ENCODE results near the gene NENF. TPM values are rescaled to one million over a fixed set of nuclear protein-coding genes. Genes with fewer than 3 reads are reported as not detected.

Gene NENF
- total and polyA plus RNA-seq, 2 donors (not counting 1 experiment from before 2014, with no cell fraction given), result 10.6 to 20.3 TPM

DNA sequence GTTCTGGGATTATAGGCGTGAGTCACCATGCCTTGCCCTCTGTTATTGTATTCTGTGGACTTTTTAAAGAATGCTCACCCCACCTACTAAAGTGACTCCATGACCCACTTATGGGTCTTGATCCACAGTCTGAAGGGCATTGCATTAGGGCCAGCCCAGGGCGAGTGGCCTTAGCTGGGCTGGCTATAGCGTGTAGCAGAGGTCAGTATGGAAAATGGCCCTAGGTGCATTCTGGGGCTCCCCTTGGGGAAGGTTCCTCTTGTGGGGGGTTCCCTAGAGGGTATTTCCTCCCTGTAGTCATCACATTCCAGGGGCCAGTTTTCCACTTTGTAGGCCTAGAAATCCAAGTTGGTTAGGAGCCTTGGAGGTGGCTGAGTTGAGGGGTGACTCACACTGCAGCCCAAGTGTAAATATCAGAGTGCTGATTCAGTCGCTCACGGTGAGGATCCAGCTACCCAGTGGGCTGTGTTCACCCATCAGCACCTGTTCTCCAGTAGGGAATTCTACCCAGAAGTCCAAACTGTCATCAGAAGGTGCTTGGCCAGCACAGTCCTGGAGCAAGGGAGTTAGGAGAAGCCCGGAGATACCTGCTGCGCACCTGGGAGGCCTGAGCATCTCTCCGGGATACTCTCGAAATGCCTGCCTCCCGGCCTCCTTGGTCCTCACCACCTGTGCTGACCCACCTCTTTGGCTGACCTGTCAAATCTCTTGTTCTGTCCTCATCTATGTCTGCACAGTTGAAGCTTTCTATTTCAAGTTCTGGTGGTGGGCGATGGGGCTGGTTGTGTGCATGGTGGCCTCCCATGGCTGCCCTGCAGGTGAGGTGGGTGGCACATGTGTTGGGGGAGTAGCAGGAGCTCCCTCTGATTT, 52.2 kb downstream of the NENF start:
- H3K4me3 Mint-ChIP-seq, result no peak overlapping the region
- ATAC-seq (ENCODE audit: low read depth) (no peak), DNase-seq (no peak)
- intact Hi-C loops (cut with micrococcal nuclease), result no loop called here
- no peaks in the 10 kb centered on the region for H4K20me1 ChIP-seq (ENCODE audit: control insufficient read depth, insufficient read depth, low read length, poor library complexity, severe bottlenecking)
- H3K9me3 Mint-ChIP-seq (ENCODE audit: insufficient read depth), result no peaks in the 10 kb centered on the region
- no peaks in the 10 kb centered on the region for H3K4me1 ChIP-seq (ENCODE audit: control insufficient read depth in 2 of 2, insufficient read depth in 2 of 2, low read length in 2 of 2)
- ChIA-PET CTCF (no interaction called here), POLR2A (no interaction called here)
- no peak overlapping the region for H3K27ac ChIP-seq (ENCODE audit: low read length in 2 of 2)
- H2AFZ ChIP-seq (ENCODE audit: insufficient read depth, low read depth, low read length, poor library complexity, severe bottlenecking), result no peak overlapping the region
- H3K9ac ChIP-seq (ENCODE audit: low read length), result no peak overlapping the region
- WGBS (ENCODE audit: insufficient coverage), result 100% methylated on average over 5 of the region's 11 CpGs
- H3K4me2 ChIP-seq (replicated peaks; ENCODE audit: low read depth, low read length, poor library complexity, severe bottlenecking), result no peak overlapping the region
- H3K27me3 Mint-ChIP-seq, result peaks cover 18% of the 10 kb centered on the region
- no peaks in the 10 kb centered on the region for H3K79me2 ChIP-seq (ENCODE audit: control insufficient read depth, insufficient read depth, low read length)
- no peak overlapping the region for H3K27ac Mint-ChIP-seq
- TF ChIP-seq EZH2 (IDR thresholded peaks at IDR 0.05; ENCODE audit: borderline replicate concordance, insufficient read depth, low read depth, low read length, poor library complexity, severe bottlenecking), result no peak
- TF ChIP-seq, protein P1, sequence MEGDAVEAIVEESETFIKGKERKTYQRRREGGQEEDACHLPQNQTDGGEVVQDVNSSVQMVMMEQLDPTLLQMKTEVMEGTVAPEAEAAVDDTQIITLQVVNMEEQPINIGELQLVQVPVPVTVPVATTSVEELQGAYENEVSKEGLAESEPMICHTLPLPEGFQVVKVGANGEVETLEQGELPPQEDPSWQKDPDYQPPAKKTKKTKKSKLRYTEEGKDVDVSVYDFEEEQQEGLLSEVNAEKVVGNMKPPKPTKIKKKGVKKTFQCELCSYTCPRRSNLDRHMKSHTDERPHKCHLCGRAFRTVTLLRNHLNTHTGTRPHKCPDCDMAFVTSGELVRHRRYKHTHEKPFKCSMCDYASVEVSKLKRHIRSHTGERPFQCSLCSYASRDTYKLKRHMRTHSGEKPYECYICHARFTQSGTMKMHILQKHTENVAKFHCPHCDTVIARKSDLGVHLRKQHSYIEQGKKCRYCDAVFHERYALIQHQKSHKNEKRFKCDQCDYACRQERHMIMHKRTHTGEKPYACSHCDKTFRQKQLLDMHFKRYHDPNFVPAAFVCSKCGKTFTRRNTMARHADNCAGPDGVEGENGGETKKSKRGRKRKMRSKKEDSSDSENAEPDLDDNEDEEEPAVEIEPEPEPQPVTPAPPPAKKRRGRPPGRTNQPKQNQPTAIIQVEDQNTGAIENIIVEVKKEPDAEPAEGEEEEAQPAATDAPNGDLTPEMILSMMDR (IDR thresholded peaks at IDR 0.05), result no peak
- H3K4me3 ChIP-seq (ENCODE audit: control extremely low read depth in 1 of 5, extremely low read depth in 1 of 5, insufficient read depth in 1 of 5, low read depth in 2 of 5, low read length in 4 of 5), result no peak overlapping the region
- H3K4me1 Mint-ChIP-seq, result no peaks in the 10 kb centered on the region
- peaks cover 0 to 5% (median 0%) of the 10 kb centered on the region in 4 experiments for H3K27me3 ChIP-seq (replicated peaks in 1 of 4; ENCODE audit: control extremely low read depth in 1 of 4, control insufficient read depth in 3 of 4, insufficient read depth in 4 of 4, low read length in 3 of 4)
- no peaks in the 10 kb centered on the region for H3K9me3 ChIP-seq (ENCODE audit: control extremely low read depth in 1 of 3, control insufficient read depth in 2 of 3, insufficient read depth in 1 of 3, low read length in 2 of 3)
- no peaks in the 10 kb centered on the region for H3K36me3 ChIP-seq (replicated peaks in 1 of 2; ENCODE audit: control extremely low read depth in 1 of 2, control insufficient read depth in 1 of 2, extremely low read depth in 1 of 2, insufficient read depth in 2 of 2, low read length in 1 of 2)

DNA sequence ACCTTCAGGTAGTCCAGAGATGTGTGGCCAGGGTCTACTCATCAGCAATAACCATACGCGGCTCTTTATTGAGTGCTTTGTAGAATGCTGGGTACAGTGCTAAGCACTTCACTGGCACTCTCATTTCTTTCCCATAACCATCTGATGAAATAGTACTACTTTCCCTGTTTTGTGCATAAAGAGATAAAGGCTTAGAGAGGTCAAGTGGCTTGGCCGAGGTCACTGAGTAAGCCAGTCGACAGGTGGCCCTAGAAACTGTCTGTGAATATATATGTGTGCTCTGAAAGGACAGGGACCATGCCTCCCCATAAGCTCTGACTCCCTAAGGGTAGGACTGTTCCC, 52.8 kb downstream of the NENF start:
- no peak overlapping the region for H3K4me3 Mint-ChIP-seq
- no peaks in the 10 kb centered on the region for H3K4me1 ChIP-seq (ENCODE audit: control insufficient read depth in 2 of 2, insufficient read depth in 2 of 2, low read length in 2 of 2)
- H4K20me1 ChIP-seq (ENCODE audit: control insufficient read depth, insufficient read depth, low read length, poor library complexity, severe bottlenecking), result no peaks in the 10 kb centered on the region
- WGBS (ENCODE audit: insufficient coverage), result no CpG with 5 or more reads among the region's 4 CpGs
- peaks cover 0 to 5% (median 2%) of the 10 kb centered on the region in 4 experiments for H3K27me3 ChIP-seq (replicated peaks in 1 of 4; ENCODE audit: control extremely low read depth in 1 of 4, control insufficient read depth in 3 of 4, insufficient read depth in 4 of 4, low read length in 3 of 4)
- ChIA-PET CTCF (no interaction called here), POLR2A (no interaction called here)
- H3K9me3 ChIP-seq (ENCODE audit: control extremely low read depth in 1 of 3, control insufficient read depth in 2 of 3, insufficient read depth in 1 of 3, low read length in 2 of 3), result no peaks in the 10 kb centered on the region
- TF ChIP-seq EZH2 (IDR thresholded peaks at IDR 0.05; ENCODE audit: borderline replicate concordance, insufficient read depth, low read depth, low read length, poor library complexity, severe bottlenecking), result no peak
- TF ChIP-seq, protein P1 (IDR thresholded peaks at IDR 0.05), result no peak
- no peak for ATAC-seq (ENCODE audit: low read depth)
- no peak overlapping the region for H3K4me3 ChIP-seq (ENCODE audit: control extremely low read depth in 1 of 5, extremely low read depth in 1 of 5, insufficient read depth in 1 of 5, low read depth in 2 of 5, low read length in 4 of 5)
- no peaks in the 10 kb centered on the region for H3K79me2 ChIP-seq (ENCODE audit: control insufficient read depth, insufficient read depth, low read length)
- DNase-seq, result no peak
- no peak overlapping the region for H3K27ac ChIP-seq (ENCODE audit: low read length in 2 of 2)
- H3K9ac ChIP-seq (ENCODE audit: low read length), result no peak overlapping the region
- H2AFZ ChIP-seq (ENCODE audit: insufficient read depth, low read depth, low read length, poor library complexity, severe bottlenecking), result no peak overlapping the region
- H3K27me3 Mint-ChIP-seq, result peaks cover 15% of the 10 kb centered on the region
- H3K4me2 ChIP-seq (replicated peaks; ENCODE audit: low read depth, low read length, poor library complexity, severe bottlenecking), result no peak overlapping the region
- no peak overlapping the region for H3K27ac Mint-ChIP-seq
- H3K4me1 Mint-ChIP-seq, result no peaks in the 10 kb centered on the region
- intact Hi-C loops (cut with micrococcal nuclease), result no loop called here
- H3K9me3 Mint-ChIP-seq (ENCODE audit: insufficient read depth), result no peaks in the 10 kb centered on the region
- H3K36me3 ChIP-seq (replicated peaks in 1 of 2; ENCODE audit: control extremely low read depth in 1 of 2, control insufficient read depth in 1 of 2, extremely low read depth in 1 of 2, insufficient read depth in 2 of 2, low read length in 1 of 2), result no peaks in the 10 kb centered on the region
